ENCODE measurements around the gene ZFHX3. TPM values are rescaled to one million over a fixed set of nuclear protein-coding genes. Genes with fewer than 3 reads are reported as not detected.
"Not testable (repeated sequence)": the region's sequence is repeated elsewhere in the genome, so short reads cannot be mapped to it uniquely, and the experiment has no call there.

ZFHX3 gene
- polyA plus RNA-seq, 1 experiment, result 2.2 TPM

DNA sequence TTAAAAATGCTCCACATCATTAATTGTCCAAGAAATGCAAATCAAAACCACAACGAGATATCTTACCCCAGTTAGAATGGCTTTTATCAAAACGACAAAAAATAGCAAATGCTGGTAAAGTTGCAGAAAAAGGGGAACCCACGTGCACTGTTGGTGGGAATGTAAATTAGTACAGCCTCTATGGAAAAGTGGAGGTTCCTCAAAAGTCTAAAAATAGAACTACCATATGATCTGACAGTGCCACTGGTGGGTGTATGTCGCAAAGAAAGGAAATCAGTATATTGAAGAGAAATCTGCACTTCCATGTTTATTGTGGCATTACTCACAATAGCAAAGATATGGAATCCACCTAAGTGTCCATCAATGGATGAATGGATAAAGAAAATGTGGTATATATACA is 38.2 kb upstream of the ZFHX3 start:
- no peak for DNase-seq (ENCODE audit: low read depth)
- H3K36me3 ChIP-seq (ENCODE audit: control insufficient read depth, insufficient read depth, low read length), result no peaks in the 10 kb centered on the region
- ChIA-PET CTCF (interaction anchor here (1.1 kb wide), 1 partner anchor 13 kb away, joined by 3 read pairs; no protein-coding TSS in a partner anchor), POLR2A (no interaction called here)
- no peak overlapping the region for H3K4me3 ChIP-seq (ENCODE audit: low read depth, low read length)
- H3K27me3 ChIP-seq (ENCODE audit: control insufficient read depth, insufficient read depth, low read length), result no peaks in the 10 kb centered on the region
- no peak for TF ChIP-seq CTCF (IDR thresholded peaks at IDR 0.05; ENCODE audit: insufficient read depth, low read depth, low read length)

GRCh38 chr16:73083271-73083670 is 35.3 kb upstream of the ZFHX3 start:
- ChIA-PET CTCF (interaction anchor here (2.4 kb wide), 1 partner anchor 251 kb away, joined by 6 read pairs; no protein-coding TSS in a partner anchor), POLR2A (no interaction called here)
- TF ChIP-seq CTCF (IDR thresholded peaks at IDR 0.05; ENCODE audit: insufficient read depth, low read depth, low read length), result no peak
- Histone ChIP-seq H3K4me3 (ENCODE audit: low read depth, low read length) (no peak overlapping the region), H3K36me3 (ENCODE audit: control insufficient read depth, insufficient read depth, low read length) (no peaks in the 10 kb centered on the region), H3K27me3 (ENCODE audit: control insufficient read depth, insufficient read depth, low read length) (no peaks in the 10 kb centered on the region)
- DNase-seq (ENCODE audit: low read depth), result no peak

GRCh38 chr16:73082634-73083051 is 34.7 kb upstream of the ZFHX3 start:
- not testable (repeated sequence) for H3K27me3 ChIP-seq (ENCODE audit: control insufficient read depth, insufficient read depth, low read length); H3K36me3 ChIP-seq (ENCODE audit: control insufficient read depth, insufficient read depth, low read length); H3K4me3 ChIP-seq (ENCODE audit: low read depth, low read length)
- ChIA-PET CTCF (interaction anchor here (2.4 kb wide), 1 partner anchor 250 kb away, joined by 6 read pairs; no protein-coding TSS in a partner anchor), POLR2A (interaction anchor here (0.6 kb wide), 2 partner anchors 14 to 150 kb away, joined by 3 to 4 read pairs; no protein-coding TSS in a partner anchor)
- peak; percentile 98 for DNase-seq (ENCODE audit: low read depth)

- no peak for DNase-seq (ENCODE audit: low read depth)
- H3K4me3 ChIP-seq (ENCODE audit: low read depth, low read length), result no peak overlapping the region
- no peaks in the 10 kb centered on the region for H3K36me3 ChIP-seq (ENCODE audit: control insufficient read depth, insufficient read depth, low read length)
- H3K27me3 ChIP-seq (ENCODE audit: control insufficient read depth, insufficient read depth, low read length), result no peaks in the 10 kb centered on the region
- POLR2A ChIA-PET, result no interaction called here
- TF ChIP-seq CTCF (IDR thresholded peaks at IDR 0.05; ENCODE audit: insufficient read depth, low read depth, low read length), result no peak
- CTCF ChIA-PET, result interaction anchor here (0.5 to 2.1 kb wide), 3 partner anchors 10 to 98 kb away, joined by 3 to 4 read pairs (median 3); no protein-coding TSS in a partner anchor
These were observed 33.0 kb upstream of the ZFHX3 start for GRCh38 chr16:73080931-73081330.

DNA sequence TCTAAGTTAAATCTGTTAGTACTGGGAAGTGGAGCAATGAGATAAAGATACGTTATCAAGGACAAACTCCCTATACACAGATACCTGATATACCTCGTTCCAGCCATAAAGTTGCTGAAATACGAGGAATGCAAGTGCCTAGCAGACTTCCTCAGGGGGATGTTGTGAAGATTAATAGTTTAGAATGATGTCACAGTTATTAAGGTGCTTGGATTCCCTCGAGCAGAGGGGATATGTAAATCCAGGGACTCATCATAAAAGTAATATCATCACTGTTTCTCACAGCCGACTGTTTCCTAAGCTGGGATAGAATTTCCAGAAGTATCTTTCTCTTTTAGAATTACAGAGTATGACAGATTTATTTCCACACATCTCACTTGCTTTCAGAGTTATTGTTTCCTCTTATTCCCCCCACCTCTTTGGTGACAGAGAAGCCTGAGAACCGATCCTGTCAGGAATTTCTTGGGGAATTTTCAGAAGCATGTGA is 28.4 kb upstream of the ZFHX3 start:
- no peaks in the 10 kb centered on the region for H3K27me3 ChIP-seq (ENCODE audit: control insufficient read depth, insufficient read depth, low read length)
- ChIA-PET CTCF (no interaction called here), POLR2A (no interaction called here)
- no peak overlapping the region for H3K4me3 ChIP-seq (ENCODE audit: low read depth, low read length)
- DNase-seq (ENCODE audit: low read depth), result no peak
- H3K36me3 ChIP-seq (ENCODE audit: control insufficient read depth, insufficient read depth, low read length), result no peaks in the 10 kb centered on the region
- TF ChIP-seq CTCF (IDR thresholded peaks at IDR 0.05; ENCODE audit: insufficient read depth, low read depth, low read length), result no peak

DNA sequence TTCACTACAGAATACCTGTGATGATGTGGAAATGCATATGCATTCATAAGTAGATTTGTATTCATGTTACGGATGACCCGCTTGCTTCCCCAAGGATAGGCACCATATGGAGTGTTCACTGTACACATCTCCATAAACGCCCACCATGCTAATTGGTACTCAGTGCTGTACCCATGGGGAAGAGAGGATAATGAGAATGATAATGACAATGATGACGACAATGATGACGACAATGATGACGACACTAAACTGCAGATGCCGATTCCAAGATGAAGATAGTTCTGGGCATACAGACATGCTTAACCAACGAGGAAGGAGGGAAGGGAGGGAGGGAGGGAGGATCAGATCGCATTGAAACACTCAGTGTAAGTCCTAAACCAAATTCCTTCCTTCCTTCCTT is 26.5 kb upstream of the ZFHX3 start:
- ChIA-PET POLR2A (no interaction called here), CTCF (interaction anchor here (1.1 kb wide), 1 partner anchor 70 kb away, joined by 3 read pairs; no protein-coding TSS in a partner anchor)
- H3K27me3 ChIP-seq (ENCODE audit: control insufficient read depth, insufficient read depth, low read length), result no peaks in the 10 kb centered on the region
- no peaks in the 10 kb centered on the region for H3K36me3 ChIP-seq (ENCODE audit: control insufficient read depth, insufficient read depth, low read length)
- no peak overlapping the region for H3K4me3 ChIP-seq (ENCODE audit: low read depth, low read length)
- TF ChIP-seq CTCF (IDR thresholded peaks at IDR 0.05; ENCODE audit: insufficient read depth, low read depth, low read length), result no peak
- DNase-seq (ENCODE audit: low read depth), result no peak

DNA sequence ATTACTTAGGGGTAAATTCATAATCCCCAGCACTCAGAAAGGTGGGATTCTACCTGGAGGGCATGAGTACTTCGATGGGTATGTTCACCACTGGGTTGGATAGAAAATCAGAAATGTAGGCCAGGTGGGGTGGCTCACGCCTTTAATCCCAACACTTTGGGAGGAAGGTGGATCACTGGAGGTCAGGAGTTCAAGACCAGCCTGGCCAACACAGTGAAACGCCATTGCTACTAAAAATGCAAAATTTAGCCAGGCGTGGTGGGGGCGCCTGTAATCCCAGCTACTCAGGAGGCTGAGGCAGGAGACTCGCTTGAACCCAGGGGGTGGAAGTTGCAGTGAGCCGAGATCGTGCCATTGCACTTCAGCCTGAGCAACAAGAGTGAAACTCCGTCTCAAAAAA is 24.1 kb upstream of the ZFHX3 start:
- H3K4me3 ChIP-seq (ENCODE audit: low read depth, low read length); H3K36me3 ChIP-seq (ENCODE audit: control insufficient read depth, insufficient read depth, low read length); DNase-seq (ENCODE audit: low read depth); POLR2A ChIA-PET; H3K27me3 ChIP-seq (ENCODE audit: control insufficient read depth, insufficient read depth, low read length): not testable (repeated sequence)
- CTCF ChIA-PET, result interaction anchor here (0.8 kb wide), 2 partner anchors 24 to 240 kb away, joined by 3 to 4 read pairs; partner anchors contain the start of gene ZFHX3
